GM18873 (cell line): ENCODE measurements around the gene PAPPA.

Experiments
- ATAC-seq: cut with Tn5 transposase; IDR thresholded peaks from one replicate; pipeline ENCODE4 v1.9.1; 2021; ENCODE audit warnings: mild to moderate bottlenecking, moderate library complexity, moderate number of reproducible peaks; ENCODE audit not compliant: unreplicated experiment, low FRiP score

The PAPPA gene, protein sequence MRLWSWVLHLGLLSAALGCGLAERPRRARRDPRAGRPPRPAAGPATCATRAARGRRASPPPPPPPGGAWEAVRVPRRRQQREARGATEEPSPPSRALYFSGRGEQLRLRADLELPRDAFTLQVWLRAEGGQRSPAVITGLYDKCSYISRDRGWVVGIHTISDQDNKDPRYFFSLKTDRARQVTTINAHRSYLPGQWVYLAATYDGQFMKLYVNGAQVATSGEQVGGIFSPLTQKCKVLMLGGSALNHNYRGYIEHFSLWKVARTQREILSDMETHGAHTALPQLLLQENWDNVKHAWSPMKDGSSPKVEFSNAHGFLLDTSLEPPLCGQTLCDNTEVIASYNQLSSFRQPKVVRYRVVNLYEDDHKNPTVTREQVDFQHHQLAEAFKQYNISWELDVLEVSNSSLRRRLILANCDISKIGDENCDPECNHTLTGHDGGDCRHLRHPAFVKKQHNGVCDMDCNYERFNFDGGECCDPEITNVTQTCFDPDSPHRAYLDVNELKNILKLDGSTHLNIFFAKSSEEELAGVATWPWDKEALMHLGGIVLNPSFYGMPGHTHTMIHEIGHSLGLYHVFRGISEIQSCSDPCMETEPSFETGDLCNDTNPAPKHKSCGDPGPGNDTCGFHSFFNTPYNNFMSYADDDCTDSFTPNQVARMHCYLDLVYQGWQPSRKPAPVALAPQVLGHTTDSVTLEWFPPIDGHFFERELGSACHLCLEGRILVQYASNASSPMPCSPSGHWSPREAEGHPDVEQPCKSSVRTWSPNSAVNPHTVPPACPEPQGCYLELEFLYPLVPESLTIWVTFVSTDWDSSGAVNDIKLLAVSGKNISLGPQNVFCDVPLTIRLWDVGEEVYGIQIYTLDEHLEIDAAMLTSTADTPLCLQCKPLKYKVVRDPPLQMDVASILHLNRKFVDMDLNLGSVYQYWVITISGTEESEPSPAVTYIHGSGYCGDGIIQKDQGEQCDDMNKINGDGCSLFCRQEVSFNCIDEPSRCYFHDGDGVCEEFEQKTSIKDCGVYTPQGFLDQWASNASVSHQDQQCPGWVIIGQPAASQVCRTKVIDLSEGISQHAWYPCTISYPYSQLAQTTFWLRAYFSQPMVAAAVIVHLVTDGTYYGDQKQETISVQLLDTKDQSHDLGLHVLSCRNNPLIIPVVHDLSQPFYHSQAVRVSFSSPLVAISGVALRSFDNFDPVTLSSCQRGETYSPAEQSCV (N-terminal part only)

DNA sequence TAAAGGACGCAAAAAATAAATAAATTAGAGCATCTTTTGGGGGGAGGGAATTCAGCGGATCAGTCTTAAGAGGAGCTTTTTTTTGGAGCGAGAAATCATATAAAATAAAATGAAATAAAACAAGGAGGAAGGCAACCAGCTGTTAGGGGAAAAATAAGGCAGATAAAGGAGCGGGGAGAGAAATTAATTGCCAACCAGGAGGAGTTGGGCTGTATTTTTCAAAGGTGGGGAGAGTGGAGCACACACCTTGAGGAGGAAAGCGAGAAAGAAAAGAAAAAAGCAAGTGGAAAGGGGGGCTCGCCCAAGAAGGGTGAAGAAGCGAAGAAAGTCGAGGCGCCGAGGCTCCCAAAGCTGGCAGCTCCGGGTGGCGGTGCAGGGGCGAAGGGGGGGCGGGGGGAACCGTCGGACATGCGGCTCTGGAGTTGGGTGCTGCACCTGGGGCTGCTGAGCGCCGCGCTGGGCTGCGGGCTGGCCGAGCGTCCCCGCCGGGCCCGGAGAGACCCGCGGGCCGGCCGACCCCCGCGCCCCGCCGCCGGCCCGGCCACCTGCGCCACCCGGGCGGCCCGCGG is at the start of gene PAPPA:
PAPPA (plus strand) TSS at position 27 of the 569 bp plus-strand sequence; CDS start at position 409, 382 bp downstream.
- no peak for ATAC-seq

DNA sequence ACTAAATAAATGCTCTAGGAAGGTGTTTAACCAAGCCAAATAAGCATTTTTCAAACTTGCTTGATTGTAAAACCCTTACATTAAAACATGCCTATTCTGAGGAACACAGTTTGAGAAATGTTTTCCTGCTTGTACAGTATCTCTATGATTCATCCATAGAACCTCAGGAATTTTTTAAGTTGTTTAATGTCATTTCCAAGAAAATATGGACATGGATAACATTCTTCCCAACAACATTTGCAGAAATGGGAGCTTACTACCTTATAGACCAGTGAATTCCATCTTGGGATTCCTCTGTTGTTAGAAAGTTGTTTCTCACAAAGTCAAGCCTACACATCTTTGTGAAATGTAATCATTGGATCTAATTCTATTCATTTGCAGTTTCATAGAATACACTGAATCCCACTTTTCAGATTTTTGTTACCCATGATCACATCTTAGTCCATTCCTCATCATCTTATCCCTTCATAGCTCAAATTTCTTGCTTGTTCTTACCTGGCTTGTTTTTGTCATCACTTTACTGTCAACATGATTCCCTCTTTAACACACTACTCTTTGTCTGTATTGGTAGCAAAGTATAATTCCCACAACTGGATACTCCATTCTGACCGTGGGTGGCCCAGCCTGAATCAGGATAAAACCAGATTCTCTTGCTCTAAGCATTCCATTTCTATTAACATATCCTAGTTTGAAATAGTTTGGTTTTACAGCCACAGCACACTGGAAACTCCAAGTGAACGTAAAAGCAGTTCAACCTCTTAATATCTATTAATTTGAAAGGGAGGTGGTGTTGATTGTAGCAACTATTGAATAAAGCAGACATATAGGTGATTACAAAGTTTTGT is 49.4 kb upstream of the PAPPA start:
- no peak for ATAC-seq

DNA sequence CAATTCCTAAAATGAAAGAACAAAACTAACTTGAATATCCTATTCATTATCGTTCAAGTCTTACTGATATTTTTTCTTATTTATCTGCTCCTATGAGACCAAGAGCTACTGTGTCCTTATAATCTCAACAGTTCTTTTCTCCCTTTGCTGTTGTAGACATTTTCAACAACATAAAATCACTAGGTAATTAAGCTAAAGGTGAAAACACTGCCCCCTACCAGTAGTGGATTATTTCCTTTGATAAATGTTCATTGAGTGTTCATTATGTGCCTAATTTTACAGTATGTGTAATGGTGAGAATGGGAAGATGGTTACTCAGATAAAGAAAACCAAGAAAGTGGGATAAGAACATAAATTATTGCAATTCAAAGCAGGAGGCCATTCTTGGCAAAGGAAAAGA is 41.4 kb upstream of the PAPPA start:
- ATAC-seq: no peak

DNA sequence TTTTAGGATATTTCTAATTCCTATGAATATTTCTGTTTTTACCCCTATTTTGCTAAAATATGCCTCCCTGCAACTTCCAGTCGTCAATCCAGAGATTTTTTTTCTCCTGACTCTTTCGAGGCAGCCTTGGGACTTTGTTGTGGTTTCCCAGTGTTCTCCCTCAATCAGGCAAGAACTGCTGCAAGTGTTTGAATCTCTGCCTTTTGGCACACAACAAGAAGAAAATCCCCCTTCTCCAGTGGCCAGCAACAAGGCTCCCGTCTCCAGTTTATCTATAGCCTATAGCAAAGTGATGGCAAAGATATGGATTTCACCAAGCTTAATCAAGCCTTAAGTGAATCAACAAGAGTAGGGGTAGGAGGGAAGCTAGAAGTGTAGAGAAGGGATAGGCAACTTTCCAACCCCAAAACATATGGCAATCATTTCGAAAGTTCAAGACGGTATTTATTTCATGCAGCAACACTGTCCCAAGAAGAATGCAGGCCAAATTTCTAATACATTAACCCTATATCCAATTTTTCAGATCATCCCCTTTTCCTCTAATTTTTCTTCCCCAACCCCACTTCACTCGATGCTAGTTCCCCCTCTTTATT is 37.7 kb upstream of the PAPPA start:
- ATAC-seq: no peak

DNA sequence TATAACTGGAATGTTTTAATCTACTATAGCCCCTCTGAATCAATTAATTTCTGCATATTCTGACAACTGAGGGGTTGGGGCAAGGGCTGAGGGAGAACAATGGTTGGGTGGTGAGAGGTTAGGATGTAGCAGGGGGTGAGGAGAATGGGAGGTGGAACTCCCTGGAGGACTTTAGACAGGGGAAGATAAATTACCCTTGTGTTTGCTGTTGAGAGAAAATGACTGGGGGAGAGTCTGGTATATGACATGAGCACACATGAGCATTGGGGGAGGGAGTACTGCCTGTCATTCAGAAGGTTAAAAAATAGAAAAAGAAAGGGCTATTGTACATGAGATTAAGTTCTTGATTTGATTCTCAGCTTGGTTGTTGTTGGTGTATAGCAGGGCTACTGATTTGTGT is 37.2 kb upstream of the PAPPA start:
- no peak for ATAC-seq

DNA sequence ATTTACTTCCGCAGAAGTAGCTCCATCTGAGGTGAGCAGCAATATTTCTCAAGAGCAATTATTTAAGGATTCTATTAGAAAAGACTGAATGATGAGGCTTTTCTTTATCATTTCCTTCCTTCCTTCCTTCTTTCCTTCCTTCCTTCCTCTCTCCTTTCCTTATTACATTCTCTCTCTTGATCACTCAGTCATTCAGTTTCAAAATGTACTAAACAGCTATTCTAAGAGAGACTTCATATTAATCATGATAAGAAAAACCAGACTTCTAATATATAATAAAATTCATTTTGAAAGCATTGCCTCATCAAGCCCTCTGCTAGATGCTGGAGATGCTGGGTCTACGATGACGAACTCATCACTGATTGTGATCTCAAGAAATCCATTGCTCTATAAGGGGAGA is 30.4 kb upstream of the PAPPA start:
- ATAC-seq: no peak

DNA sequence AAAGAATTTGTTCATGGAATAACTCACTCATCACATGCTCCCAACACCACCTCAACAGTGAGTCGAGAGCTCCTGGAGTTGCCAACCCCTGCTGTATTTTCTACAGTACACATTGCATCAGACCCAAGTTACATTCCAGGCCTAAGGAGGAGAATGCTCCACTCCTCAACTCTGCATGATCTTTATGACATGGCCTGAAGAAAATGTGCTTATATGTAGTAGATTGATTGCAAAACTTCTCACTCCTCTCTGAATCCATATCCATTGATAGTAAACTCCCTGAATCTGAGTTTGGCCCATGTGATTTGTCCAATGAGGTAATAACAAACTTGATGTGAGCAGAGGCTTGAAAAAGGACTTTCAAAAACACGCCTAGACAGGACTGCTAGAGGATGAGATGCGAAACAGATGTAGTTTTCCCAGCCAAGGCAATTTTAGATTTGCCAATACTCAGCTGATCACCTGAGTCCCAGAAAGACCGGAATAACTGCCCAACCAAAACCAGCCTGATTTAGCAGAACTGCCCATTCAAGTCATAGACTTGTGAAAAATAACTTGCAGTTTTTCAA is 29.0 kb upstream of the PAPPA start:
- no peak for ATAC-seq

DNA sequence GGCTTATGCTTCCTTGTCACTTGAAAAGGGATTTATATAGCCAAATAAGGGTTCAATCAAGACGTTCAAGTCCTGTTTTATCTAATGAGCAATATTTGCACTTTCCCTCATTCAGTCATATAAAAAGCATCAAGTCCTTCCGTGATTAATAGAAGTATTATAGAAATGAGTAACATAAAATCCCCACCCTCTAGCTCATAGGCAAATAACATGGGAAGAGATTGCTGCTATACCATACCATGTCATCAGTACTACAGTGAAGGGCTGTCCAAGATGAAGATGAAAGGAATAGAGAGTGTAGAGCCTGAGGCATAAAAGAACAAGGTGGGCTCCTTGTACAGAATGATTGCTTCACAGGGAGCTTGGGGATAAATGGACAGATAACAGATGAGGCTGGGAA is 20.4 kb upstream of the PAPPA start:
- no peak for ATAC-seq

DNA sequence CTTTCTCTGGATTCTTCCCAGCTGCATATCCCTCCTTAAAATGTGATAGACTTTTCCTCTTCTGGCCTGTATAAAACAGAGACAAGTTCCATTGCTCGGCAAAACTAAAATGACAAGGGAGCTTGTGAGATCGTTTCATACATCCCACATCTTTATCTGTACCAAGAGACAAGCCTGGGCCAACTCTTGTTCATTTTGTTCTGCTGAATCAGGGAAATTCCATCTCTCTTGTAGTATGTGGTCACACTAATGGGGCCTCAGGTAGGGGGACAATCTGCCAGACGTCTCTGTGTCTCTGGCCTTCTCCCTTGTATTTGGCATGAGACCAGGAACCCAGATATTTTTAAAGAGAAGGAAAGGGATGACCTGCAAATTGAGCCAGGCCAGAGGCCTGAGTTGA is 18.6 kb upstream of the PAPPA start:
- ATAC-seq: no peak

DNA sequence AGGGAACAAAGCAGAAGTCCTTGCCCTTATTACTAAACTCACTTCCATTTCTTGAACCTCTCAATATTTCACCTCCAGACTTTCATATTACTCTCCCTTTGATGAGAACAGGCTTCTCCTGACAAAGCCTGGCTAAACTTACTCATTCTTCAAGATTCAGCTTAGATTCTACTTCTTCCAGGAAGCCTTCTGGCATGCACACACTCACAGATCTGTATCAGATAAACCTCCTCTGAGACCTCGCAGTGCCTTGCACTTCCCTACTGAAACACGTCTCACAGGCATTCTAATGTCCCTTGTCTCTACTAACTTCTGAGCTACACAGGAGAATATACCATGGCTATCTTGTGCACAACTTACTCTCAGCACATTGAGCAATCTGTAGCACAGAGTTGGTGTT is 16.6 kb upstream of the PAPPA start:
- ATAC-seq: no peak

DNA sequence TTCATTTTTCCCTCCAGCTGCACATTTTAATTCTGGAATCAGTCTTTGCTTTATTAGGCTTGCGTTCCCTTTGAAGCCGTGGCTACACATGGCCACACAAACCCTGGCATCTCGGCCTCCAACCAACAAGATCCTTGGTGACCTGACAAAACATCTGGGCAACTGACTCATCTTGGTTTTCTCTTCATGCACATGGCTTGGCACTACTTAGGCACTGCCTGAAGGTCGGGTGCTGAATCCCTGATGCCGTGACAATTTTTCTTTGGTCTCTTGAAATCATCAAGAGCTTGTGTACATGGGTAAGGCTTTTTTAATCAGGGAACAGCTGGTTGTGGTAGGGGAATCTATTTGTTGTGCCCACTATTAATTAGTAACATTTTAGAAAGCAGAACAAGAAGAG is 16.0 kb upstream of the PAPPA start:
- no peak for ATAC-seq

DNA sequence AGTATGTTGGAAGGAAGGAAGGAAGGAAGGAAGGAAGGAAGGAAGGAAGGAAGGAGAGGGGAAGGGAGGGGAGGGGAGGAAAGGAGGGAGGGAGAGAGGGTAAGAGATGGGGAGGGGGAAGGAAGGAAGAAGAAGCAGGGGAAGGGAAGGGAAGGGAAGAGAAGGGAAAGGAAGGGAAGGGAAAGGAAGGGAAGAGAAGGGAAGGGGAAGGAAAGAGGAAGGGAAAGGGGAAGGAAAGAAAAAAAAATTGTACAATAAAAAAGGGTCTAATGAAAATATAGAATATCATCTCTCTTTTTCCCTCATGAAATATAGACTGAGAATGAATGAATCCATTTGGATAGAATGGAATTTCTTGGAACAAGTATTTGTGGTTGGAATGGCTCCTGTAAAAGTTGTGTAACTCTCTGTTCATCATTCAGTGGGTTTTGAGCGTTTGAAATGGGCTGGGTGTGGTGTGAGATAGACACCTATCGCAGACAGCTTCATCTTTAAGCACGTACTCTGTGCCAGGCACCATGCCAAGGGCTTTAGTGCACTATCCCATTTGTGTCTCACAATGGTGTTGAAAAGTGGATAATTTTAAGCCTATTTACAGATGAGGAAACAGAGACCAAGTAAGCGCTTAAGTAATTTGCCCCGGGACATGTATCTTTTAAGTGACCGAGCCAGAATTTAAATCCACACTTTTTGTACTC is 11.6 kb upstream of the PAPPA start:
- no peak for ATAC-seq

DNA sequence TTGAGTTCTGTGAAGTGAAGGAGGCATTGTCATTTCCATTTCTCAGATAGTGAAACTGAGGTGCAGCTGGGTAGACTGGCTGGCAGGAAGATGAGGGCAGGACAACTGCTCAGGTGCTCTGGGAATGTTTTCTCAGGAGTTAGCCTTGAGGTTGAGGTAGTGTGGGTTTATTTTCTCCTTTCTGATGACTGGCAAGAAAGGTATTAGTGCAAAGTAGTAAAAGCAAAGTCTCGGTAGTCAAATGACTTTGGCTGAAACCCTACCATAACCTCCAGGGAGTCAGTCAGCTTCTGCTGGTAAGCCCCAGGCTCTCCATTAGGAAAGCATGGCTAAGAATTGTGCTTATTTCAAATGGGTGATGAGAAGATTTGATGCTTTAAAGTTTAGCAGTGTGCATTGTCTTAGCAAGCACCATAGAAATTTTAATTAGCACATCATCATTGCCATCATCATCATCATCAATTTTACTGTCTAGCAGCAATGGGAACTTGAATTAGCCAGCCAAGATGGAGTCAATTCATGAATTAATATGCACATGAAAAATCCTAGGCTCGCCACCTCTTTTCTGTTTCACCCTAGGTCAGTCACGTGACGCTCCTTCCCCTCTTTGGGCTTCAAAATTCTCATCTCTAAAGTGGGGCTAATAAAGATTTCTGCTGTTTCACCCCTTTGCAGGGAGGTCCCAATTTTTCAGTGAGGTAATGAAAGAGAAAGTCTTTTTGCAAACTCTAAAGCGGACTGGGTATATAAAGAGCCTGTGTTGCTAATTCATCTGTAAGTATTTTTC is 10.7 kb upstream of the PAPPA start:
- no peak for ATAC-seq

DNA sequence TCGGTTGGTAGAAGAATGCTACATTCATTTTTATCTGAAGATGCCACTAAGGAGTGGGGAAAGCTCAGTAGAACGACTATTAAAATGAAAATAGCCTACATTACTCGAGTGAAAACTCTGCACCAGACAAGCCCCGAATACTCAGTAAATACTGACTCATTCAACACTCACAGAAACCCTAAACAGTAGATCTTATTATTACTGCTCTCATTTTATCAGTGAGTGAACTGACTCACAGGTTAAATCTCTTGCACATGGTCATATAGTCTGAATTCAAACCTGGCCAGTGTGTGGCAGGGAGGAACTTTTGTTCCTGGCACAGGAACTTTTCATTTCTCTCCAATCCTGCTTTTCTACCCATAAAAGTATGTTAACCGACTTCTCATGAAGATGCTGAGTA is 9.6 kb upstream of the PAPPA start:
- ATAC-seq: no peak

DNA sequence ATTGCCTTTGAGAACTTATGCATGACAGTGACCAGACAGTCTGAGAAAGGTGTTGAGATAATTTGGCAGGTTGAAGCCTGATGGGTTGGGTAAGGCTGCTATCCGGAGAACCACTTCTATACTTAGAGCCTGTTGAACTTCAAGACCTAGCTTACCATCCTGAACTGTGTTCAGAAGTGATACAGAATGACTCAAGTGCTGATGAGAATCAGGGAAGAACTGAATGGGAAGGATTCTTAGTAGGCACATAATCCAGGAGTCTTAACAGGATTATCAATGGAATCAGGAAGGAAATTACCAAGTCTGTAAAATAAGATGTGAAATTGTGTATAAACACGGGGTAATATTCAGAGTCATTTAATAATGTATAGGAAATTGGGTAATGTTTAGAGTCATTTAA is 9.0 kb upstream of the PAPPA start:
- ATAC-seq: no peak

DNA sequence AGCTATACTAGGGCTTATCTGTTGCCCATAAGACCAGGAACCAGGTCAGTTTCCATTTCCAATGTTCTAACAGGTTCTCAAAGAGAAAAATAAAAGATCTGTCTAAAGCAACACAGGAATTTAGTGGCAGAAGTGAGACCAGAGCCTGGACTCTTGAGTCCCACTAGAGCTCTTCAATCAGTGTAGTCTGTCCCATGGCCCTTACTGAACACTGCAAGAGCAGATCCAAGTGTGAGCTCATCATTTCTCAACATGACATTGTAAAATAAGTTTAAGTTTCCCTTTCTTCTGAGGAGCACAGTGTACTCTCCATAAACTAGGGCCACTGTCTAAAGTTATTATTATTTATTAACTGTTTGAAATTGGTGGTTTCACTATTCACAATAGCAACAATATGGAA is 8.6 kb upstream of the PAPPA start:
- no peak for ATAC-seq

DNA sequence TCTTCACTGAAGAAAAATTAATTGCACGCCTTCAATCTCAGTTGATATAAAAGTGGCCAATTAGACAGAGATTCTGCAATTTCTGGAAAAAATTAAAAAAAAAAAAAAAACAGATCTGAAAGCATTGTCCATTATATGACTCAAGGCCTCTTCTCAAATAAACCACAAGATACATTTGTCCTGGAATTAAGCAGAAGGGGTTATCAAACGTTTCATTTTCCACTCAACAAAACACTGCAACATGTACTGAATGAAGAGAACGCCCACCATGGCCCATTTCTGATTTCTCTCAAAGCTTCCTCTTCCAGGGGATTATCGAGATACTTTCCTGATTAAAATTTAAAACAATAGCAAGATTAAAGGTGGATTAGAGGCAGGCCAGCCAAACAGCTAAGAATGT is 5.8 kb upstream of the PAPPA start:
- no peak for ATAC-seq

DNA sequence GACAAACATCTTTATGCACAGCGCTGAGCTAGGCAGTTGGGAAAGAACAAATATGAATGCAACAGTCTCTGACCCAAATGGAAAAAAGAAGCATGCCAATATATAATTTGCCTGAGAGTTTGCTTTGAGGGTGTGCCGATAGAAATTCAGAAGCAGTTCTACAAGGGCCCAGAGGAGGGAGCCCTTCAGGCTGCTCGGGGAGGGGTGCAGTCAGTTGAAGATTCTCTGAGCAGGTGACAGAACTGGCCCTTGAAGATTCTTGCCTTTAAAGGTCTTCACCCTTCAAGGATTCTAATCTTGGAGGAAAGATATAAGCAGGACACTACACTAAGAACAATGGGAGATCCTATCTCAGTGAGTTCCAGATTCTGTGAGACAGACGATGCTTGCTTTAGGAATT is 3.7 kb upstream of the PAPPA start:
- ATAC-seq: no peak
